ENCODE results near the gene FAXC.
A peak's percentile ranks its signal among the peaks of the same experiment; 100 is the strongest.

Gene FAXC

DNA sequence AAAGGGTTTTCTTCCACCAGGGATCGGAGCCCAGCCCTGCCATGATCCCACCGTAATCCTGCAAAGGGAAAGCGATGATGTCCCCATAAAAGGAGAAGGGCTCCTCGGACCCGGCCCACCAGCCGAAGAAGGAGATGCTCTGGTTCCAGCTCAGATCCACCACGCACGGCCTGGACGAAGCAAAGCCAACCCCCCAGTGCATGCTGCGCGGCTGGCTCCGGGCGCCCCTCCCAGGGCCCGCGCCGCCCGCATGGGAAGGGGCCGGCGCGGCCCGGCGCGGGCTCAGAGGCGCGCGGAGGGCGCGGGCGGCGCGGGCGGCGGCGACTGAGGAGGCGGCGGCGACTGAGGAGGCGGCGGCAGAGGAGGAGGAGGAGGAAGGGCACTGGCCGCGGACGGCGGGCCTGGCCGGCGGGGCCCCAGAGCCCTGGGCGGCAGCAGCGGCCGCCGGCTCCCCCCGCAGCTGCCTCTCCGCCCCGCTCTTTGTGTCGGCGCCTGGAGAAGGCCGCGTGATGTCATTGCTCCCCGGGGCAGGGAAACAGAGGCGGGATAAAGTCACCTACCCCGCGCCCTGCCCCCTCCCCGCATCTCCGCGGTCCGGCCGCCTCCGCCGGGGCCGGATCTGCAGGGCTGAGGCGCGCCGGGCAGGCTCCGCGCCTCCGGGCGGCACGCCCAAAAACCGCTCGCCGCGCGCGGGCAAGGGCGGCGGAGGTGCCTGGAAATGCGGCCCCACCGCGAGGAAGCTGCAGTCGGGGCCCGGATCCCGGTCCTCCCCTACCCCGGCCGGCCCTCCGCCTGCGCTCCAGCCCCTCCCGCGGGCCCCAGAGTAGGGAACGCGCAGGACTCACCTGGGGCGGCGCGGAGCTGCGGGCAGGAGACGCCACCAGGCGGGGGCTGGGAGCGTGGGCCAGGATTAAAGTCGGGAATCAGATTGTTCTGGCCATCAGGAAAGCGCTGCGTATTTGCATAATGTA lies at the start of gene FAXC:
TSS of gene FAXC (minus strand) at position 504 of the 971 bp plus-strand sequence. CDS start at position 202, 302 bp downstream.
- no peak for DNase-seq

DNA sequence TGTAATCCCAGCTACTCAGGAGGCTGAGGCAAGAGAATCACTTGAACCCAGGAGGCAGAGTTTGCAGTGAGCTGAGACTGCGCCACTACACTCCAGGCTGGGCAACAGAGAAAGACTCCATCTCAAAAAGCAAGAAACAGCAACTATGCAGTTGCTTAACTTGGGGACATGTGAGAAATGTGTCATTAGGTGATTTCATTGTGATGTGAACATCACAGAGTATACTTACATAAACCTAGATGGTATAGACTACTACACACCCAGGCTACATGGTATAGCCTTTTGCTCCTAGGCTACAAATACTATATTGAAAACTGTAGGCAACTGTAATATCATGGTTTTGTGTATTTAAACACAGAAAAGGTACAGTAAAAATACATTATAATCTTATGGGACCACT lies 47.8 kb upstream of the FAXC start:
- DNase-seq, result no peak

DNA sequence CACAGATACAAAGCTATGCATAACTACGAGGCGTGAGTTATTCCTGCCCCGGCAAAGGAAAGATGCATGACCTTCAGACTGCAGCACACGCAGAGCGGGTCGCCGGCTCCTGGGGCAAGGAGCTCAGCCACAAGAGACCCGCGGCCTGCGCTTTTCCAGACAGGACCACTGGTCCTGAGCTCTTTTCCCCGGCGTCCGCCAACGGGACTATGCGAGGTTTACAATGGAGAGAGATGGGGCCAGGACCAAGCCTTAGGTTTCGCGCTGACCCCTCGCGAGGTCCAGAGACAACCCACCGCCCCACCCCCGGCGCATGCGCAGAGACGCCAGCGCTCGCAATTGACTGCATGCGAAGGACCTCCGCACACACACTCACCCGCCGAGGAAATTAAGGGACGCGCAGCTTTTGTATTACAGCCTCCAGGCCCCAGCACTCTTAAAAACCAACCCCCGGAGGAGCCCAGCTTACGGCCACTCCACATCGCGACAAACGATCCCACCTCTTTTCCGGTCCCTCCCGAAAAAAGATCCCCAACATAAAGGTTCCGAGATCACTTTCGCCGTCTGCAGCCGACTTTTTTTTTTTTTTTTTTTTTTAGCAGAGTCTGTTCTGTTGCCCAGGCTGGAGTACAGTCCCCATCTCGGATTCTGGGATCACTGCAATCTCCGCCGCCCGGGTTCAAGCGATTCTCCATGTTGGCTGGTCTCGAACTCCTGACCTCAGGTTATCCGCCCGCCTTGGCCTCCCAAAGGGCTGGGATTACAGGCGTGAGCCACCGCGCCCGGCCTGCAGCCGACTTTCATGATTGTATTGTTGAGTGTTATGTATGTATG lies 44.4 kb upstream of the FAXC start, which contains the start of gene COQ3:
TSS of gene COQ3 (minus strand) at position 498 of the 834 bp plus-strand sequence. CDS start at position 482, 16 bp downstream.
- peak; percentile 83 for DNase-seq

- no peak for DNase-seq
These were observed 43.9 kb upstream of the FAXC start for GRCh38 chr6:99393366-99393697.

- no peak for DNase-seq
These were observed 41.4 kb upstream of the FAXC start for GRCh38 chr6:99390896-99391295.

GRCh38 chr6:99384507-99384906 lies 35.0 kb upstream of the FAXC start:
- DNase-seq, result no peak

DNA sequence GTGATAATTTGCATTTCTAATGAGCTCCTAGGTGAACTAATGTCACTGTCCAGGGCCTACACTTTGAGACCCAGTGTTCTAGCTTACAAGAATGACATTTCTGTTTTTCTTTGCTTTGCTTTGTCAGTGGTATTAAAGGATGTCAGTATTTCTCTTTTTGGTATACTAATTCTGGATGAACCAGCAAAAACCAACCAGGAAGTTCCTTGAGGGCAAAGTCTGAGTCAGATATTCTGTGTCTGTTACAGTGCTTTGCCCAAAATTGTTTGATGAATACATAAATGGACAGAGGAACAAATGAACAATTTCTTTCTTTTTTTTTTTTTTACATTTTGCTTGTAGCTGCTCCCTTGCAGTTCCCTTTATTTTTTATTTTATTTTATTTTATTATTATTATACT lies 29.2 kb upstream of the FAXC start:
- DNase-seq, result no peak

DNA sequence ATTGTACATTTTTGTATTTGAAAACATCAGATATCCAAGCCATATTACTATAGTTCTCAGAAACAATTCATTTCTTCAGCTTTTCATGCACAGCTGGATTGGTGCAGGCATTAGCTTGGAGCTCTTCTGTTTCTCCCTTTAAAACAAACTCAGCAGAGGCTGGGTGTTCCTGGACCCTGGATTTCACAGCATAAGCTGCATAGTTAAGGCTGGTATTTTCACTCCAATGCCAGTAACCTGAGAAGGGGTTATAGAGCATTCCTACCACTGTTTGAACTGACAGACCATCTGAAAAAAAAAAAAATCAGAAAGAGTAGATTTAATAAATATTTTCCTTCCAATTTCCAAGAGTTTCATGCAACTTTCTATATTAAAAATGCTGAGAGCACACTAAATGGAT lies 20.1 kb upstream of the FAXC start:
- no peak for DNase-seq

DNA sequence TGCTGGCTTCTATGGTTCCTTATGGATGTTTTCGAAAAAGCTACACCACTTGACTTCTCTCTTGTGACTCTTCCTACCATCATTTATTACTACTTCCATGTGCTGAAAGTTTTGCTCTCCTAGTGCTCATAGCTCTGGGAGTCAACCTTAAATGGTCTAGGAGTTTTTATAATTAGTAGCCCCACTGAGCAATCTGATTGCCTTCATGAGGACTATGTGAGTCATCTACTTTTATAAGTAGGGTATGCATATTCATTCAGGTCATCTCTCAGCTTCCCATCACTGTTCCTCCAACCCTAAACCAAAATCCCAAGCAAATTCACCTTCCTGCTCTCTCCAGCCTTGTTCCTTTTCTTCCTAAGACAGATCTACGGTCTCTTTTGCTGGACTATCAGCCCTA lies 17.4 kb upstream of the FAXC start:
- no peak for DNase-seq

DNA sequence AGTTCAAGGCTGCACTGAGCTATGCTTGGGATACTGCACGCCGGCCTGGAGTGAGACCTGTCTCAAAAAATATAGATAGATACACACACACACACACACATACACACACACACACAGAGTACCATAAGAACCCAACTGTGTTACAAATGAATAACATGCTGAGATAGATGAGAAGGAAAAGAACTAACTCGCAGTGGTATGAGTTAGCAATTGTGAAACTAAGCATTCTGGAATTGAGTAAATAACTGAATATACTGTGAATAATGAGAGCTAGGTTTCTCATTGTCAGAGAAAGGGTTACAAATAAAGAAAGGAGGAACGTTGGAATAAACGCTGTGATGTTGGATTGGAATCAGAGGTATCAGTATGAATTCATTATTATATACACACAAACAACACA lies 14.6 kb upstream of the FAXC start:
- no peak for DNase-seq

DNA sequence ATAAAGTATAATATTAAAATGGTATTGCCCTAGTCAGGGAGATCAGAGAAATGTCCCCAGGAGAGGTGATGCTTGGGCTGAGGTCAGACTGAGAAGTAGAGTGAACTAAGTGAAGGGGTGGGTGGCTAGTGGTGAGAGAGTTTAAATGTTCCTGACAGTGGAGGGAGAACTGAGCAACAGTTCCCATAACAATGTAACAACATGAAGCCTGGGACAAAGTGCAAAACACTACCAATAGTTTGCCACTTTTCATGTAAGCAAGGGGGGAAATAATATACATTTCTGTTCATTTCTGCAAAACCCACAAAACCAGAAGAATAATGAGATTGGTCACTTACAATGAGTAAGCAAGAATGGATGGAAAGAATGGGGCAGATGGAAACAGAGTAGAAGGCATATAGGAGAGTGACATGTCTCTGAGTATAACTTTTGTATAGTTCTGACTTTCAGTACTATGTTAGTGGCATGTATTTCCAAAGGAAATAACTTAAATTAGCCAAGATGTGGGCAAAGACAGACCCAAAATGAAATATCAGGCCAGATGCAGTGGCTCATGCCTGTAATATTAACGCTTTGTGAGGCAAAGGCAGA lies 13.3 kb upstream of the FAXC start:
- no peak for DNase-seq

GRCh38 chr6:99359800-99360199 lies 10.3 kb upstream of the FAXC start:
- no peak for DNase-seq

DNA sequence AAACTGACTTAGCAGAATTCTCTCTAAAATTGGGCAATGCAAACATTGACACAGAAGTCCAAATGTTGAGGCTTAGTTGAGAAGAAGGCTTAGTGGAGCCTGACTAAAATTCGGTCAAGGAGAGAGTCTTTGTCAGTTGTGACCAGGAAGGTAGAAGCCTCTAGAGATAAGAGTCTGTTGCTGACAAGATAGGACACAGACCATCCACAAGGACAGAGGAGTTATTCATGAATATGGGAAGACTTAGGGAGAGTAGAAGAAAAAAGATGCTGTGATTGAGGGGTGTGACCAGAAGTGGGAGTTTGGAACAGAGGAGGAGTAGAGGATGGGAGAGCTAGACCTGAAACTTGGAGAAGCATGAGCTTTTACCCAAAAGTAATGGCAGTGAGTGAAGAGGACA lies 7.2 kb upstream of the FAXC start:
- no peak for DNase-seq

DNA sequence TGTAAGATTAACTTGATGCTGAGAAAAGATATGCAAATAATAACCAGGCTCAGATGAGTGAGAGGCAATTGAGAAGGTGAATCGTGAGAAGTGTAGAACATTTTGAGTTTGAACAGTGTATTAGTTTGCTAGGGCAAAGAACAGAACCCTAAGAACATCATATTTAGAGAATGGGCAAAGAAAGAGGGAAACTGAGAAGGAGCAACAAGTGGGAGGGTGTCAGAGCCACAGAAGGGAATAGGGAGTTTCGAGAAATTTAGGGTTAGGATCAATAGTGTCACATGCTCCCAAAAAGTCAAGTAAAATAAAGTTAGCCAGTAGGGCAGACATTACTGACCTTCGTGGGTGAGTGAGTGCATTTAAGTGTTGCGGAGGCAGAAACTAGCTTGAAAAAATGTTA lies 5.5 kb upstream of the FAXC start:
- DNase-seq, result no peak

DNA sequence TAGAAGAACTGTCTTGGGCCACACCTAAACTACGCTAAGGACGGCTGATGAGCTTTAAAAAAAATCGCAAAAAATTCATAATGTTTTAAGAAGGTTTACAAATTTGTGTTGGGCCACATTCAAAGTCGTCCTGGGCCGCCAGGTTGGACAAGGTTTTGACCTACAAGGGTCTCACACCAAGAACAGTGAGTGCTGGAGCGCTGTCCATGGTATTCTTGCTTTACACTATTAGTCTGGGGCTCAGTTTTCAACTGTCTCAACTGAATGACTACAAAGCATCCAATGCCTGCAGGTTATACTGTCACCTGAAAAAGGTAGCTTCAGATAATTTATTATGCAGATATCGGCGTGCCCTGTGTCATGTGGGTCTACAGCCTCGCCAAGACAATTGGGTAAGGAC lies 3.7 kb upstream of the FAXC start:
- DNase-seq, result peak; percentile 38

- DNase-seq, result no peak
These were observed 1.1 kb upstream of the FAXC start for GRCh38 chr6:99350573-99350972.

DNA sequence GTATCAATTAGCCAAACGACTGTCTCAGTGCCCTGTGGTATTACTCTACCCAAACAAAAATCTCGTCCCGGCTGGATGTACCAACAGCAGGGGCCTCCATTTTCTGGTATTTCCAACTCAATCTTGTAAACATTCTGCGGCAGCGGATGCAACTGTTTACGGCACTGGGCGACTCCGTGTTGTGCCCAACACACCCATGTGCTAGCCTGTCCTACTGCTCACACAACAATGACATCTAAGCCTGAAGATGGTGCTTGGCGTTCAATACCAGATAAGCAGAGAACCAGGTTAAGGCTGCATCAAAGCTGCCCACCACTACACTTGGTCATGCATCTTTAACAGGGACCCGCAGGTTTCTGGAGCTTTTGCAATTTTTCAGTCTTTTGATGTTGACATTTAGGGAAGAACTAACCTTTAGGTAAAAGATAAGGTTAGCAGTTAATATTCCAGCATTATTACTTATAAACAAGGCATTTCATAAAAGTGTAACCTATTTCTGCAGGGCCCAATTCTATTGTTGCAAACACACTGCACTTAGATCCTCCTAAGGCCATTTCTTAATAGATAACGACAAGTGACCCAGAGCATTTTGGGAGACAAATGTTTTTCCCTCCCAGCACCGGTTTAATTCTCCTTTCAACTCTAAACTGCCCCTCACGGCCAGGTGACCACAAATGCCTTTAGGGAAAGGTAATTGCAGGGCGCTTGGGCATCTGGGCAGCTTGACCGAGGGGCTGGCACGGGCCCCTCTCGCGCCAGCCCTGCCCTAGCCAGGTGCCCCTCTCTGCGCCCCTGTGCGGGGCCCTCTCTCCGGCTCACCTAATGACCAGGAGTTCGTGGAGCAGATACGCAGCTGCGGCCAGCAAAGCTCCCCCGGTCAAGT lies 945 bp downstream of the FAXC start:
- DNase-seq, result no peak

DNA sequence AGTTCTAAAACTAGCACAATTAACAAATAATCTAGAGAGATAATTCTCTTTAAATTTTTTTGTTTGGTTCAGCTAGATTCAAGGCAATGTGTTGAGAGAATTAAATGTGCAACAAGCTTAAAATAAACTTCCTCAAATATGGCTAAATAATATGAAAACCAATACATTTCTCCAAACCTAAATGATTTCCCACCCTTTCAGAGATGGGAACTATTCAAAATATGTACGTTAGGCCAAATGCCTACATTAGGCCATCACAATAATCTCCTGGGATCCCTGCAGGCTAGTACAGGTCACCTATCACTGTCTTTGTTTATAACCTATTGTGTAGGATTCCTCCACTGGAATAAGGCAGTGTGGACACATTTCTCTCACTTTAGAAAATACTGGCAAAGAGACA lies 1.7 kb downstream of the FAXC start:
- no peak for DNase-seq

GRCh38 chr6:99346595-99346994 lies 2.9 kb downstream of the FAXC start:
- no peak for DNase-seq

- DNase-seq, result no peak
These were observed 4.3 kb downstream of the FAXC start for GRCh38 chr6:99345164-99345563.

DNA sequence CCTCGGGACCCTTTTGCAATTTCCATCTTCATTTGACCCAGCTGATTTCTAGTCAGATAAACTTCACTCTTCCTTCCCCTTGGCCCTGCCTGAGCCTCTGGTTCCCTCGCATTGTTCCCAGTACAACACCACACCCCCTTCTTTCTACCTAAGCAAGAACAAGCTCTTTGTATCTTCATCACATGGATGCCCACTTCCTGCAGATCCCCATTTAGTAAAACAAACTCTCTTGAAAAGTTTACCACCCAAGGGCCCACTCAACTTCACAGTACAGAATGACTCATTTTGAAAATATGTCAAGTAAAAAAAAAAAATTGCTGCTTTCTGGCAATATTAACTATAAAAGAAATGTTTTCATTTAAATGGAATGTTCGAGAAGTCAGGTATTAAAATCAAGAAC lies 5.2 kb downstream of the FAXC start:
- no peak for DNase-seq

DNA sequence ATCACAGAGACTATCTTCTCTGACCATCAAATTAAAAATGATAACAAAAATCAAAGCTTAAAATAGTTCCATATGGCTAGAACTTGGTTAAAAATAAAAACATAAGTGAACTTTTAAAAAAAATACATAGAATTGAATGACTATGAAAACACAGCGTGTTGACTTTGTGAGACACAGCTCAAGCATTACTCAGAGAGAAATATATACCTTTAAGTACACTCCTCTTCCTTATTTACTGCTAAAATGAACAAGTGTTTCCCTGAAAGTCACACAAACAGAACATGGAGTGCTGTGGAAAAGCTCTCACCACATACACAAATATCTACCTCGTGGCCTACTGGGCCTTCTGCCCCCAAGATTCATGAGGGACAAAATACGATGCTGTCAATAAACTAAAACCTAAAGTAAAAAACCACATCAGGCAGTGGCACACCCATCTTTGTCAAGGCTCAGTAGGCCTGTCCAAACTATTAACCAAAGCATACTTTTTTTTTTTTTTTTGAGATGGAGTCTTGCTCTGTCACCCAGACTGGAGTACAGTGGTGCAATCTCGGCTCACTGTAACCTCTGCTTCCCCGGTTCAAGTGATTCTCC lies 7.5 kb downstream of the FAXC start:
- no peak for DNase-seq

Data from hematopoietic multipotent progenitor cell treated with erythropoietin and hydrocortisone succinate and interleukin-3 and kit ligand, for 6 days (in vitro differentiated cells).